ENCODE results near the gene LAMA1.

DNA sequence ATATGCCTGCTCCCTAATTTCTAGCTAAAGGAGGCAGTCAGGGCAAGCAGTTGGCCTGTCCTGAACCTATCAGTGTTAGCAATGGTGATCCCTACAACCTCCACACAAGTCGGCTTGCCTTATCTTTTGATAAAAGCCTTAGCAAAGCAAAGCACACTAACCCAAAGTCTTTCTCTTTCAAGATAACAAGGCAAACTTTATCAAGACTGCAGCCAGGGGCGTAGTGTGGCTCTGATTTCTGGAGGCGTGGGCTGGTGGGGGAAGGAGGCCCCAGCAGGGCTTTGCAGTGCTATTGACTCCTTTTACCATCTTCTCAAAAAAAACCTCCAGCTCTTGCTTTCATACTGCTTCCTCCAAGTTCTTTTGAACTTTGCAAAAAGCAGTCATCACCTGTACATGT is 40.2 kb upstream of the LAMA1 start:
- TF ChIP-seq, protein P1, sequence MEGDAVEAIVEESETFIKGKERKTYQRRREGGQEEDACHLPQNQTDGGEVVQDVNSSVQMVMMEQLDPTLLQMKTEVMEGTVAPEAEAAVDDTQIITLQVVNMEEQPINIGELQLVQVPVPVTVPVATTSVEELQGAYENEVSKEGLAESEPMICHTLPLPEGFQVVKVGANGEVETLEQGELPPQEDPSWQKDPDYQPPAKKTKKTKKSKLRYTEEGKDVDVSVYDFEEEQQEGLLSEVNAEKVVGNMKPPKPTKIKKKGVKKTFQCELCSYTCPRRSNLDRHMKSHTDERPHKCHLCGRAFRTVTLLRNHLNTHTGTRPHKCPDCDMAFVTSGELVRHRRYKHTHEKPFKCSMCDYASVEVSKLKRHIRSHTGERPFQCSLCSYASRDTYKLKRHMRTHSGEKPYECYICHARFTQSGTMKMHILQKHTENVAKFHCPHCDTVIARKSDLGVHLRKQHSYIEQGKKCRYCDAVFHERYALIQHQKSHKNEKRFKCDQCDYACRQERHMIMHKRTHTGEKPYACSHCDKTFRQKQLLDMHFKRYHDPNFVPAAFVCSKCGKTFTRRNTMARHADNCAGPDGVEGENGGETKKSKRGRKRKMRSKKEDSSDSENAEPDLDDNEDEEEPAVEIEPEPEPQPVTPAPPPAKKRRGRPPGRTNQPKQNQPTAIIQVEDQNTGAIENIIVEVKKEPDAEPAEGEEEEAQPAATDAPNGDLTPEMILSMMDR (IDR thresholded peaks at IDR 0.05; ENCODE audit: borderline replicate concordance, extremely low read depth, low read length, poor library complexity, severe bottlenecking), result no peak
- no peak for TF ChIP-seq EZH2 (IDR thresholded peaks at IDR 0.05; ENCODE audit: borderline replicate concordance, low read depth, low read length, severe bottlenecking)
